GM21447 (cell line): ENCODE data around the gene GPATCH8.
"Not testable (repeated sequence)": the region's sequence is repeated elsewhere in the genome, so short reads cannot be mapped to it uniquely, and the experiment has no call there.

Experiments
- ATAC-seq: cut with Tn5 transposase; IDR thresholded peaks from one replicate; pipeline ENCODE4 v1.9.1; 2021; ENCODE audit not compliant: unreplicated experiment

The GPATCH8 gene

GRCh38 chr17:44527954-44528353, 24.7 kb upstream of the GPATCH8 start:
- ATAC-seq: no peak

GRCh38 chr17:44527102-44527501, 23.9 kb upstream of the GPATCH8 start:
- no peak for ATAC-seq

- ATAC-seq: no peak
Observed at GRCh38 chr17:44523672-44523972, 20.4 kb upstream of the GPATCH8 start.

GRCh38 chr17:44522883-44523671, 19.9 kb upstream of the GPATCH8 start:
- ATAC-seq: no peak

GRCh38 chr17:44518032-44518431, 14.8 kb upstream of the GPATCH8 start:
- no peak for ATAC-seq

- ATAC-seq: not testable (repeated sequence)
Observed at GRCh38 chr17:44511241-44512134, 8.3 kb upstream of the GPATCH8 start.

GRCh38 chr17:44506939-44507604, 3.9 kb upstream of the GPATCH8 start:
- ATAC-seq: not testable (repeated sequence)

GRCh38 chr17:44502598-44503146, 534 bp downstream of the GPATCH8 start:
- ATAC-seq: peak; percentile 37

GRCh38 chr17:44501866-44502375, 1.3 kb downstream of the GPATCH8 start:
- ATAC-seq: no peak

- ATAC-seq: no peak
Observed at GRCh38 chr17:44499722-44500121, 3.5 kb downstream of the GPATCH8 start.

- no peak for ATAC-seq
Observed at GRCh38 chr17:44496815-44497214, 6.4 kb downstream of the GPATCH8 start.

- no peak for ATAC-seq
Observed at GRCh38 chr17:44493339-44493738, 9.9 kb downstream of the GPATCH8 start.

GRCh38 chr17:44492706-44493272, 10.4 kb downstream of the GPATCH8 start:
- no peak for ATAC-seq

GRCh38 chr17:44489581-44489980, 13.6 kb downstream of the GPATCH8 start:
- no peak for ATAC-seq

GRCh38 chr17:44487170-44487569, 16.0 kb downstream of the GPATCH8 start:
- no peak for ATAC-seq

GRCh38 chr17:44473367-44473766, 29.8 kb downstream of the GPATCH8 start:
- ATAC-seq: no peak

GRCh38 chr17:44469676-44470075, 33.5 kb downstream of the GPATCH8 start:
- ATAC-seq: no peak

- ATAC-seq: no peak
Observed at GRCh38 chr17:44467108-44467507, 36.1 kb downstream of the GPATCH8 start.

GRCh38 chr17:44466339-44466738, 36.9 kb downstream of the GPATCH8 start:
- ATAC-seq: no peak

GRCh38 chr17:44465897-44466296, 37.3 kb downstream of the GPATCH8 start:
- no peak for ATAC-seq

- no peak for ATAC-seq
Observed at GRCh38 chr17:44465276-44465675, 37.9 kb downstream of the GPATCH8 start.
